HFFc6 (cell line): ENCODE measurements around the gene CD6. TPM values are rescaled to one million over a fixed set of nuclear protein-coding genes. Genes with fewer than 3 reads are reported as not detected.

Experiments used
- DNase-seq: peaks from one replicate; pipeline ENCODE4 v3.0.0-alpha.2; 2018
- H3K27ac Mint-ChIP-seq: 2 replicates; pipeline ENCODE4 v1.8.0; 2020; ENCODE audit warnings: mild to moderate bottlenecking, mixed read lengths
- H3K27me3 Mint-ChIP-seq: 2 replicates; pipeline ENCODE4 v1.8.0; 2021; ENCODE audit warnings: mild to moderate bottlenecking, moderate library complexity, mixed read lengths; ENCODE audit not compliant: insufficient read depth
- H3K36me3 Mint-ChIP-seq: 2 replicates; pipeline ENCODE4 v1.8.0; 2021; ENCODE audit warnings: low read depth, mixed read lengths
- H3K4me1 Mint-ChIP-seq: 2 replicates; pipeline ENCODE4 v1.8.0; 2020; ENCODE audit warnings: low read depth, mixed read lengths
- H3K4me3 Mint-ChIP-seq: 2 replicates; pipeline ENCODE4 v1.8.0; 2020; ENCODE audit warnings: mild to moderate bottlenecking, moderate library complexity, mixed read lengths
- H3K9me3 Mint-ChIP-seq: 2 replicates; pipeline ENCODE4 v1.8.0; 2020; ENCODE audit warnings: mild to moderate bottlenecking, mixed read lengths
- total RNA-seq, 6 experiments: library from RNA; stranded (reverse); fragmentation: NEBNext Ultra II Directional; extraction: Animal tissue kit (Norgen Biotek cat#: 25700); gene quantifications; 2 replicates in 1 of 6; 3 replicates in 5 of 6; pipeline ENCODE4 v1.2.3, GENCODE V29; 2021
- TF ChIP-seq, protein P1 (sequence below): fragments of 200-600 bp; sonication (generic); IDR thresholded peaks from 2 replicates; pipeline ENCODE4 v1.5.0; 2021; ENCODE audit warnings: antibody characterized with exemption, mild to moderate bottlenecking

Gene CD6
- total RNA-seq, 6 experiments from 2014 or later = not detected

DNA sequence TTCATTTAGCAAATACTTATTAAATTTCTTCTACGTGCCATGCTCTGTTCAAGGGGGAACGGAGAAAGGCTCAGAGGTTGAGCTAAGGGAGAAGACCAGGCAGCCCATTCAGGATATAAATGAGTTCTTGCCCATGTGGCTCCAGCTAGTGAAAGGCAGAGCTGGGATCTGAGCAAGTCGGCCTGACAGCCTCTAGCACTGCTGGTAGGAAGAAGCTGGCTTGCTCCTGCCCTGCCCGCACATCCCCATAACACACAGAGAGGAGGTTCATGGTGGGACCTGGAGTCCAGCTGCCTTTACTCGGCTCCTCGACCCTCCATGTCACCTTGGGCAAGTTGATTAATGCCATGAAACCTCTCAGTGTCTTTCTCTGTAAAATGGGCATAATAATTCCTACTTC, 21.5 kb upstream of the CD6 start:
- H3K4me1 Mint-ChIP-seq = peaks cover 17% of the 10 kb centered on the region
- no peak overlapping the region for H3K4me3 Mint-ChIP-seq
- H3K27ac Mint-ChIP-seq = no peak overlapping the region
- H3K36me3 Mint-ChIP-seq = no peaks in the 10 kb centered on the region; the same call in 1 of the 2 replicates
- H3K27me3 Mint-ChIP-seq = no peaks in the 10 kb centered on the region; the same call in 1 of the 2 replicates
- TF ChIP-seq, protein P1, sequence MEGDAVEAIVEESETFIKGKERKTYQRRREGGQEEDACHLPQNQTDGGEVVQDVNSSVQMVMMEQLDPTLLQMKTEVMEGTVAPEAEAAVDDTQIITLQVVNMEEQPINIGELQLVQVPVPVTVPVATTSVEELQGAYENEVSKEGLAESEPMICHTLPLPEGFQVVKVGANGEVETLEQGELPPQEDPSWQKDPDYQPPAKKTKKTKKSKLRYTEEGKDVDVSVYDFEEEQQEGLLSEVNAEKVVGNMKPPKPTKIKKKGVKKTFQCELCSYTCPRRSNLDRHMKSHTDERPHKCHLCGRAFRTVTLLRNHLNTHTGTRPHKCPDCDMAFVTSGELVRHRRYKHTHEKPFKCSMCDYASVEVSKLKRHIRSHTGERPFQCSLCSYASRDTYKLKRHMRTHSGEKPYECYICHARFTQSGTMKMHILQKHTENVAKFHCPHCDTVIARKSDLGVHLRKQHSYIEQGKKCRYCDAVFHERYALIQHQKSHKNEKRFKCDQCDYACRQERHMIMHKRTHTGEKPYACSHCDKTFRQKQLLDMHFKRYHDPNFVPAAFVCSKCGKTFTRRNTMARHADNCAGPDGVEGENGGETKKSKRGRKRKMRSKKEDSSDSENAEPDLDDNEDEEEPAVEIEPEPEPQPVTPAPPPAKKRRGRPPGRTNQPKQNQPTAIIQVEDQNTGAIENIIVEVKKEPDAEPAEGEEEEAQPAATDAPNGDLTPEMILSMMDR = no peak
- H3K9me3 Mint-ChIP-seq = no peaks in the 10 kb centered on the region
- DNase-seq = no peak

DNA sequence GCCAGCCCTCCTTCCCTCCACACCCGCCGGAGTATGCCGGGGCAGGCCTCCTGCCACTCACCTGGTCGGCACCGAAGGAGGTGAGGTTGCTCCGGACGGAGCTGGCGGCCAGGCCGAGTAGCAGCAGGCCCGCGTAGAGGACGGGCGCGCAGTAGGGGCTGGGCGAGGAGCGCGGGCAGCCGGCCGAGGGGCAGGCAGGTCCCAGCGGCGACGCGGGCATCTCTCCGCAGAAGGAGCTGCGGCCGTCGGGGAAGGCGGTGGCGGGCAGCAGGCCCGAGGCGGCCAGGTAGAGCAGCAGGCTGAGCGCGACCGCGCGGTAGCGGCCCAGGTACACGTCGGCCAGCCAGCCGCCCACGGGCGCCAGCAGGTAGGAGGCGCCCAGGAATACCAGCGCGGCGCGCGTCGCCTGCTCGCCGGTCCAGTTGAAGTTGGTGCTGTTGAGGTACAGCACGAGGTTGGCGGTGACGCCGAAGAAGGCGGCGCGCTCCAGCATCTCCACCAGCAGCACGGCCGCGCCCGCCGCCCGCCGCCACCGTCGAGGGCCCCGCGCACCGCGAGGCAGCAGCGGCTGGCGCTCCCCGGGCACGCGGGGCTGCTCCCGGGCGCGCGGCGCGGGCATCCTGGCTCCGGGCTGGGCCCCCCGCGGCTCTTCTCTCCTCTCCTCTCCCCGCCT, 20.4 kb upstream of the CD6 start:
- H3K27me3 Mint-ChIP-seq = no peaks in the 10 kb centered on the region; the same call in 1 of the 2 replicates
- TF ChIP-seq, protein P1 = no peak
- H3K4me3 Mint-ChIP-seq = no peak overlapping the region
- H3K9me3 Mint-ChIP-seq = no peaks in the 10 kb centered on the region
- H3K27ac Mint-ChIP-seq = no peak overlapping the region
- no peaks in the 10 kb centered on the region for H3K36me3 Mint-ChIP-seq
- DNase-seq = no peak
- peaks cover 17% of the 10 kb centered on the region for H3K4me1 Mint-ChIP-seq

DNA sequence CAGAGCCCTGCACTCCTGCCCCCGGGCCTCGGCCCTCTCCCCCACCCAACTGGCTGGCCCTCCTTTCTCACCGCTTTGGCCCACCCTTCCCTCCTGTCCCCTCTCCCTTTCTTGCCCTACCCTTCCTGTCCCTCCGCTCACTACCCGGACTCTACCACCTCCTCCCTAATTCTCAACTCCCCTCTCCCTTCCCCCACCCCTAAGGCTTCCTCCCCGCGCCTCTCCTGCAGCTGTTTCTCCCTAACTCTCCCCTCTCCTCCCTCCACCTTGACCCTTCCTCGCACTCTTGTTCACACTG, 19.9 kb upstream of the CD6 start:
- peaks cover 17% of the 10 kb centered on the region for H3K4me1 Mint-ChIP-seq
- TF ChIP-seq, protein P1 = no peak
- H3K9me3 Mint-ChIP-seq = no peaks in the 10 kb centered on the region
- peak overlapping the region; percentile 82 for H3K27ac Mint-ChIP-seq
- no peak for DNase-seq
- H3K4me3 Mint-ChIP-seq = peak overlapping the region; percentile 90
- H3K36me3 Mint-ChIP-seq = no peaks in the 10 kb centered on the region
- H3K27me3 Mint-ChIP-seq = no peaks in the 10 kb centered on the region; the same call in 1 of the 2 replicates

DNA sequence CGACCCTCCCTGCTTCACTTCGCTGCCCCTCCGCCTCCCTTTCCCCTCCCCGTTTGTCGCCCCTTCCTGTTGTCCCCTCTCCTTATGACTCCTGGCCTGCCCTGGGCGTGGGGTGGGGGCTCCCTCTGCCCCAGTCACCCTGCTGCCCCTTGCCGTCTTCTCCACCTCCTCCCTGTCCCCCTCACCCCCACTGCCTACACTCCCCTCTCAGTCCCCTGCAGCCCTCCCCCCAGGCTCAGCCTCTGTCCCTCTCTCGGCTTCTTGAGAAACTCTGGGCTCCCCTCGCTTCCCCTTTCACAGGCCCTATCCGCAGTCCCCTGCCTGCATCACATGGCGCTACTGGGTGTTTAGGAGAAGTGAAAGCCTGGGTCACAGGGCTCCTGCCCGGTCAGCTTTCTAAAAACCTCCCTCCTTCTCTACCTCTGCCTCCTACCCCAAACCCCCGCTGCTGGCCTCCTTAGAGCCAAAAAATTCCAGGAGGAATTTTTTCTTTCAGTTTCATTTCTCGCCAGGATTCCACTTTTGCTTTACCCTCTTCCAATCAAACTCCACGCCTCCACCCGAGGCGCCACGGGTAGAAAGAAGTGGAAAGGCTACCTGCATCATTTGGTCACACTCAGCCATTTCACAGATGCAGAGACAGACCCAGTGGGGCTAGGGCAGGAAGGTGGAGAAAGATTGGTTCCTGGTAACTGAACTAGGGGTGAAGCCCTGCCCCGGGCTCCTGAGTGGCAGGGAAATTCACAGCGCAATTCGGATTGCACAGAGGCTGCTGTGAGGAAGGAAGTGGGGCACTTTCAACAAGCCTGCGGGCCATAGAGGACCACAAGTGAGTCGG, 19.4 kb upstream of the CD6 start, which contains the start of gene SLC15A3:
Gene SLC15A3 (minus strand): TSS at position 273 of the 838 bp plus-strand sequence. CDS start 625 bp downstream, outside the sequence.
- Mint-ChIP-seq H3K27ac (peak within 1 kb of the TSS; percentile 82), H3K9me3 (no peaks in the 10 kb centered on the region), H3K4me3 (peak within 1 kb of the TSS; percentile 90), H3K27me3 (peaks cover 3% of the 10 kb centered on the region), H3K4me1 (peaks cover 22% of the 10 kb centered on the region), H3K36me3 (no peaks in the 10 kb centered on the region)
- no peak for DNase-seq
- TF ChIP-seq, protein P1 = no peak

DNA sequence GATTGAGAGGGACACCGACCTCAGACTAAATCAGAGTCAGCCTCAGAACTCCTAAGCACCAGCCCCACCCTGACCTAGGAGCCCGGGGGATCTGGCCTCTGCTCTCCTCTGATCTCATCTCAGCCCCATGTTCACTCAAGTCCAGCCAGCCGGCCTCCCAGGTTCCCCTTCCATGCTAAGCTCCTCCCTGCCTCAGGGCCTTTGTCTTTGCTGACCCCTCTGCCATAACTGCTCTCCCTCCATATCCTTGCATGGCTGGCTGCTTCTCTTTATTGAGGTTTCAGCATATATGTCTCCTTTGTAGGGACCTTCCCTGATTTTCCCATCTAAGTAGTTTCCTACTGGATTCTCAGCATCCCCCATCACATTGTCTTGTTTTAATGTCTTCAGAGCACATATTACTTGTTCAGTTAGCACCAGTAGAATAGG, 18.7 kb upstream of the CD6 start:
- peak overlapping the region; percentile 82 for H3K27ac Mint-ChIP-seq
- H3K27me3 Mint-ChIP-seq = peaks cover 6% of the 10 kb centered on the region
- no peaks in the 10 kb centered on the region for H3K36me3 Mint-ChIP-seq
- TF ChIP-seq, protein P1 = no peak
- no peak for DNase-seq
- peak overlapping the region; percentile 90 for H3K4me3 Mint-ChIP-seq
- peaks cover 29% of the 10 kb centered on the region for H3K4me1 Mint-ChIP-seq
- H3K9me3 Mint-ChIP-seq = no peaks in the 10 kb centered on the region
